ENCODE measurements around the gene ZBTB20. TPM values are rescaled to one million over a fixed set of nuclear protein-coding genes. Genes with fewer than 3 reads are reported as not detected.

The ZBTB20 gene
- total and polyA plus RNA-seq, 3 experiments from 2014 or later, result 6.3 to 25.6 (median 6.5) TPM

DNA sequence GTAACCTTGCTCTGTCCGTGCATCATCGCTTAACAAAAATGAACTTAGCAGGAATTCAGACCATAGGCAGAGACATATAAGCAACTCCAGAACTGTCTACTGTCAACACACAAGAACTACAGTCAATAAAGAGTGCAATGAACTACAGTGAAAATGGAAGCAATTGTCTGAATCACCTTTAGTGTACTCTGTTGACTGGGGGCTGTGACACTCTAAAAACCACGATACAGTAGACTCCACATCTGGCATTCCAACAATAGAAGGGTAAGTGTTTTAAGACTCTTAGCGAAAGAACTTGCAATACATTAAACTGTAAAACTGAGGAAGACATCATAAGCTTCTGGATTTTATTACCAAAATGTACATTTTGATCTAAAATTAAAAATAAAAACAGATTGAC lies 347.3 kb downstream of the ZBTB20 start:
- no peak overlapping the region for H3K4me3 ChIP-seq (ENCODE audit: low read length)
- Mint-ChIP-seq H3K27me3 (no peaks in the 10 kb centered on the region), H3K27ac (no peak overlapping the region), H3K9me3 (no peaks in the 10 kb centered on the region), H3K36me3 (peaks cover 6 to 24% (median 18%) of the 10 kb centered on the region in 3 donors), H3K4me3 (no peak overlapping the region), H3K4me1 (peaks cover 19 to 39% (median 21%) of the 10 kb centered on the region in 3 donors)
- ChIA-PET CTCF (no interaction called here), POLR2A (no interaction called here)
- no peak overlapping the region for H3K27ac ChIP-seq (ENCODE audit: low read depth, low read length)
- H3K9me3 ChIP-seq (ENCODE audit: low read length), result no peaks in the 10 kb centered on the region
- H3K4me1 ChIP-seq (ENCODE audit: insufficient read depth, low read length), result no peaks in the 10 kb centered on the region
- no peak for DNase-seq
- no peaks in the 10 kb centered on the region for H3K36me3 ChIP-seq (ENCODE audit: insufficient read depth, low read length)
- H3K27me3 ChIP-seq (ENCODE audit: insufficient read depth, low read length, poor library complexity, severe bottlenecking), result no peaks in the 10 kb centered on the region

GRCh38 chr3:114796796-114797195 lies 350.3 kb downstream of the ZBTB20 start:
- ChIA-PET POLR2A (no interaction called here), CTCF (no interaction called here)
- no peak overlapping the region for H3K27ac ChIP-seq (ENCODE audit: low read depth, low read length)
- H3K4me3 ChIP-seq (ENCODE audit: low read length), result no peak overlapping the region
- no peaks in the 10 kb centered on the region for H3K9me3 Mint-ChIP-seq
- no peaks in the 10 kb centered on the region for H3K9me3 ChIP-seq (ENCODE audit: low read length)
- no peak overlapping the region for H3K4me3 Mint-ChIP-seq
- H3K27ac Mint-ChIP-seq, result no peak overlapping the region
- peaks cover 3 to 26% (median 9%) of the 10 kb centered on the region in 3 donors for H3K4me1 Mint-ChIP-seq
- H3K4me1 ChIP-seq (ENCODE audit: insufficient read depth, low read length), result no peaks in the 10 kb centered on the region
- DNase-seq, result no peak
- H3K36me3 ChIP-seq (ENCODE audit: insufficient read depth, low read length), result no peaks in the 10 kb centered on the region
- H3K27me3 Mint-ChIP-seq, result no peaks in the 10 kb centered on the region
- H3K27me3 ChIP-seq (ENCODE audit: insufficient read depth, low read length, poor library complexity, severe bottlenecking), result no peaks in the 10 kb centered on the region
- peaks cover 7 to 24% (median 18%) of the 10 kb centered on the region in 3 donors for H3K36me3 Mint-ChIP-seq

DNA sequence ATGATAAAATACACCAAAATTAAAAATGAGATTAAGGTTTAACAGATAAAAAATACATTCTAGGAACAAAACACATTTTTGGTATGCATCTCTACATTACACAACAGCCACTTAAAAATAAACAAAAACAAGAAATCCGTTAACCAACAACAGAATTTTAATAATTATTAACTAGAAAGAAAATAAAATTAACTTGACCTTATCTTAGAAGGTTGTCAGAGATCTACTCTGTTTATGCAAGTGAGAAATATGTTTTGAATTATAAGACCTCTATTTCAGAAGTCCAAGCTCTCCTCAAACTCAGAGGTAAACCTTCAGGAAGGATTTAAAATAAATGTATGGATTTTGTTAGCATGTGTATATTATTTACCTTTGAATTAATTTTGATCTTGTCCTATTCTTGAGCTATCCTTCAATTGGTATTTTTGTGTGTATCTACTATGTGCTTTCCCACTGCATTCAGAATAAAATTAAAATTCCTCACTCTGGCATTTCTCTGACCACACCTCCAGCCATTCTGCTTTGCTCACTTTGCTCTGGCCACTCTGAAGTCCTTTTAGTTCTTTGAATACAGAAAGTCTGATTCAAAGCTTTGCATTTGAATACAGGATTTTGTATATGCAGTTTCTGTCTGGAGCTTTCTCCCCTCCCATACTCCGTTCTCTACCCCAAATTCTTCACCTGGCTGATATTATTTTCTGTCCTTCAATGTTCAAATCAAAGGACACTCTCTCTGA lies 352.0 kb downstream of the ZBTB20 start:
- H3K4me1 Mint-ChIP-seq, result peaks cover 3 to 30% (median 7%) of the 10 kb centered on the region in 3 donors
- H3K27ac Mint-ChIP-seq, result no peak overlapping the region
- no peaks in the 10 kb centered on the region for H3K27me3 Mint-ChIP-seq
- no peak overlapping the region for H3K4me3 Mint-ChIP-seq
- DNase-seq, result no peak
- CTCF ChIA-PET, result no interaction called here
- no peak overlapping the region for H3K27ac ChIP-seq (ENCODE audit: low read depth, low read length)
- POLR2A ChIA-PET, result no interaction called here
- no peaks in the 10 kb centered on the region for H3K9me3 Mint-ChIP-seq
- no peaks in the 10 kb centered on the region for H3K27me3 ChIP-seq (ENCODE audit: insufficient read depth, low read length, poor library complexity, severe bottlenecking)
- no peaks in the 10 kb centered on the region for H3K9me3 ChIP-seq (ENCODE audit: low read length)
- peaks cover 7 to 18% (median 15%) of the 10 kb centered on the region in 3 donors for H3K36me3 Mint-ChIP-seq
- no peaks in the 10 kb centered on the region for H3K4me1 ChIP-seq (ENCODE audit: insufficient read depth, low read length)
- no peak overlapping the region for H3K4me3 ChIP-seq (ENCODE audit: low read length)
- H3K36me3 ChIP-seq (ENCODE audit: insufficient read depth, low read length), result no peaks in the 10 kb centered on the region

GRCh38 chr3:114792159-114792918 lies 354.7 kb downstream of the ZBTB20 start:
- H3K9me3 ChIP-seq (ENCODE audit: low read length), result no peaks in the 10 kb centered on the region
- H3K36me3 Mint-ChIP-seq, result peaks cover 1 to 7% (median 7%) of the 10 kb centered on the region in 3 donors
- H3K4me1 Mint-ChIP-seq, result peaks cover 9 to 32% (median 11%) of the 10 kb centered on the region in 3 donors
- DNase-seq, result no peak
- H3K4me1 ChIP-seq (ENCODE audit: insufficient read depth, low read length), result no peaks in the 10 kb centered on the region
- H3K36me3 ChIP-seq (ENCODE audit: insufficient read depth, low read length), result no peaks in the 10 kb centered on the region
- no peak overlapping the region for H3K27ac Mint-ChIP-seq
- peaks cover 0 to 2% (median 0%) of the 10 kb centered on the region in 5 donors for H3K9me3 Mint-ChIP-seq
- no peak overlapping the region for H3K4me3 Mint-ChIP-seq
- no peaks in the 10 kb centered on the region for H3K27me3 Mint-ChIP-seq
- no peak overlapping the region for H3K4me3 ChIP-seq (ENCODE audit: low read length)
- ChIA-PET CTCF (no interaction called here), POLR2A (interaction anchor here (0.6 kb wide), 1 partner anchor 17 kb away, joined by 4 read pairs; no protein-coding TSS in a partner anchor)
- no peaks in the 10 kb centered on the region for H3K27me3 ChIP-seq (ENCODE audit: insufficient read depth, low read length, poor library complexity, severe bottlenecking)
- no peak overlapping the region for H3K27ac ChIP-seq (ENCODE audit: low read depth, low read length)

DNA sequence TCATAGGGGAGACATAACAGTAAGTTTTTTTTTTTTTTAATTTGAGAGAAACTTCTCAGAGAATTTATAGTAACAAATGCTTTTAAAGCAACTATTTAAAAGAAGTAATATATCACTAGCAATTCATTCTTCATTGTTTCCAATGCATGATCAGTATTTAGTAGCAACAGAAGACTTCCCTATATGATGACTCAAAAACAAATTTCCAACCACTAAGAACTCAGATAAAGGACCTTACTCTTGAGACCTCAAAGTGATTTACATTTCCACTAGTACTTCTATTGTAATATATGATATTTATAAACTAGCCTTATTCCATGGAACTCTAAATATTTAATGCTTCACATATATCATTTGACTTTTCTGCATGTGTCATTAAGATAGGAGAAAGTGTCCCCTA lies 356.3 kb downstream of the ZBTB20 start:
- CTCF ChIA-PET, result no interaction called here
- POLR2A ChIA-PET, result no interaction called here

GRCh38 chr3:114789803-114790202 lies 357.3 kb downstream of the ZBTB20 start:
- no peaks in the 10 kb centered on the region for H3K27me3 ChIP-seq (ENCODE audit: insufficient read depth, low read length, poor library complexity, severe bottlenecking)
- no peak overlapping the region for H3K4me3 Mint-ChIP-seq
- CTCF ChIA-PET, result interaction anchor here (0.7 kb wide), 1 partner anchor 21 kb away, joined by 3 read pairs; no protein-coding TSS in a partner anchor
- no peaks in the 10 kb centered on the region for H3K36me3 ChIP-seq (ENCODE audit: insufficient read depth, low read length)
- H3K27ac ChIP-seq (ENCODE audit: low read depth, low read length), result no peak overlapping the region
- POLR2A ChIA-PET, result no interaction called here
- H3K27ac Mint-ChIP-seq, result no peak overlapping the region
- no peaks in the 10 kb centered on the region for H3K27me3 Mint-ChIP-seq
- H3K4me1 Mint-ChIP-seq, result peaks cover 3 to 24% (median 7%) of the 10 kb centered on the region in 3 donors
- peaks cover 0 to 2% (median 0%) of the 10 kb centered on the region in 5 donors for H3K9me3 Mint-ChIP-seq
- H3K4me1 ChIP-seq (ENCODE audit: insufficient read depth, low read length), result no peaks in the 10 kb centered on the region
- H3K9me3 ChIP-seq (ENCODE audit: low read length), result no peaks in the 10 kb centered on the region
- H3K4me3 ChIP-seq (ENCODE audit: low read length), result no peak overlapping the region
- peaks cover 0 to 5% (median 3%) of the 10 kb centered on the region in 3 donors for H3K36me3 Mint-ChIP-seq
- no peak for DNase-seq

More for the DNA sequence above, 356.3 kb downstream of the ZBTB20 start:
- H3K36me3 Mint-ChIP-seq, result peaks cover 0 to 5% (median 1%) of the 10 kb centered on the region in 3 donors
- DNase-seq, result no peak
- Histone ChIP-seq H3K27me3 (ENCODE audit: insufficient read depth, low read length, poor library complexity, severe bottlenecking) (no peaks in the 10 kb centered on the region), H3K36me3 (ENCODE audit: insufficient read depth, low read length) (no peaks in the 10 kb centered on the region), H3K27ac (ENCODE audit: low read depth, low read length) (no peak overlapping the region), H3K4me3 (ENCODE audit: low read length) (no peak overlapping the region), H3K9me3 (ENCODE audit: low read length) (no peaks in the 10 kb centered on the region), H3K4me1 (ENCODE audit: insufficient read depth, low read length) (no peaks in the 10 kb centered on the region)
- peaks cover 0 to 2% (median 0%) of the 10 kb centered on the region in 5 donors for H3K9me3 Mint-ChIP-seq
- H3K27ac Mint-ChIP-seq, result no peak overlapping the region
- H3K4me3 Mint-ChIP-seq, result no peak overlapping the region
- peaks cover 5 to 29% (median 11%) of the 10 kb centered on the region in 3 donors for H3K4me1 Mint-ChIP-seq
- no peaks in the 10 kb centered on the region for H3K27me3 Mint-ChIP-seq

DNA sequence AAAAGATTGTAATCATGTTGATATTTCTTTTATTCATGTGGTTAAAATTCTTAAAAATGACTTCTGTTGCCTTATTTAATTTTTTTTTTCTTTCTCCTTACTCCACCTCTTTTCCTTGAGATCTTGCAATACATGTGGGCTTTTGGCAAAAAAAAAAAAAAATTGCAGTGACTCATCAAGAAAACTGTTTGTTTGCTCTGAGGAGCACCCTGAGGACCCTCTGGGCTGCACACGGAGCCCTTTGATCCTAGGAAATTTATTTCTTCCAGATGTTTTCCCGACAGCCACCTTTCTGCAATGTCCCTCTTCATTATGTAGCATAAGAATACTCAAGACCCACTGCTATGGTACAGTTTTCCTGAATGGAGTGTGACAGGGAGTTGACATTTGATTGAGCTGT lies 371.7 kb downstream of the ZBTB20 start:
- peaks cover 26 to 51% (median 30%) of the 10 kb centered on the region in 5 donors for H3K9me3 Mint-ChIP-seq
- Histone ChIP-seq H3K4me3 (ENCODE audit: low read length) (no peak overlapping the region), H3K9me3 (ENCODE audit: low read length) (no peaks in the 10 kb centered on the region), H3K36me3 (ENCODE audit: insufficient read depth, low read length) (no peaks in the 10 kb centered on the region), H3K27me3 (ENCODE audit: insufficient read depth, low read length, poor library complexity, severe bottlenecking) (no peaks in the 10 kb centered on the region), H3K27ac (ENCODE audit: low read depth, low read length) (no peak overlapping the region), H3K4me1 (ENCODE audit: insufficient read depth, low read length) (no peaks in the 10 kb centered on the region)
- no peak overlapping the region for H3K27ac Mint-ChIP-seq
- H3K4me1 Mint-ChIP-seq, result no peaks in the 10 kb centered on the region
- H3K4me3 Mint-ChIP-seq, result no peak overlapping the region
- POLR2A ChIA-PET, result no interaction called here
- no peak for DNase-seq
- H3K36me3 Mint-ChIP-seq, result peaks cover 29 to 60% (median 33%) of the 10 kb centered on the region in 3 donors
- H3K27me3 Mint-ChIP-seq, result no peaks in the 10 kb centered on the region
- CTCF ChIA-PET, result no interaction called here

DNA sequence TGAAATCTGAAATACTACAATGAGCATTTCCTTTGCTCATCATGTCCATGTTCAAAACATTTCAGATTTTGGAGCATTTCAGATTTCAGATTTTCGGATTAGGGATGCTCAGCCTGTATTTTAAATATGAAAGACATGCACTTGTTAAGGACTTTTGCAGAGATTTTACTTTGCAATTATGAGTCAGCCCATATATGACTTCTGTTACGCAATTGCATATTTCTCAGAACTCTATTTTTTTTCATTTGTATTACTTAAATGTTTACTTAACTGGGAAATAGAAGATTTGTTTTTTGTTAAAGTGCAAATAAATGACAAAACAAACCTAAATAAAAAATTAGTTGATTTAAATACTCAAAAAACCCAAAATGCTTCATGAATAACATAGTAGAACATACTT lies 376.2 kb downstream of the ZBTB20 start:
- no peak for DNase-seq
- no peaks in the 10 kb centered on the region for H3K36me3 ChIP-seq (ENCODE audit: insufficient read depth, low read length)
- H3K4me1 ChIP-seq (ENCODE audit: insufficient read depth, low read length), result no peaks in the 10 kb centered on the region
- H3K27ac ChIP-seq (ENCODE audit: low read depth, low read length), result no peak overlapping the region
- peaks cover 22 to 55% (median 28%) of the 10 kb centered on the region in 3 donors for H3K36me3 Mint-ChIP-seq
- no peaks in the 10 kb centered on the region for H3K9me3 ChIP-seq (ENCODE audit: low read length)
- no peak overlapping the region for H3K27ac Mint-ChIP-seq
- peaks cover 0 to 1% of the 10 kb centered on the region in 2 donors for H3K27me3 Mint-ChIP-seq
- H3K4me3 ChIP-seq (ENCODE audit: low read length), result no peak overlapping the region
- CTCF ChIA-PET, result no interaction called here
- H3K4me1 Mint-ChIP-seq, result peaks cover 3 to 11% (median 9%) of the 10 kb centered on the region in 3 donors
- H3K4me3 Mint-ChIP-seq, result no peak overlapping the region
- POLR2A ChIA-PET, result no interaction called here
- peaks cover 24 to 44% (median 29%) of the 10 kb centered on the region in 5 donors for H3K9me3 Mint-ChIP-seq
- H3K27me3 ChIP-seq (ENCODE audit: insufficient read depth, low read length, poor library complexity, severe bottlenecking), result no peaks in the 10 kb centered on the region
